Measurements from ENCODE around the gene DNAH3.

The DNAH3 gene

GRCh38 chr16:20901436-20902112, 249.1 kb downstream of the DNAH3 start:
- 0 out of 2 replicates have a peak, but pooled peaks cover 1% of the 10 kb centered on the region for H3K4me1 ChIP-seq (ENCODE audit: control insufficient read depth, insufficient read depth, low read length)
- H3K27ac ChIP-seq (ENCODE audit: low read length), result no peak overlapping the region
- WGBS (ENCODE audit: insufficient coverage, insufficient read length), result no CpG with 5 or more reads among the region's 27 CpGs
- H3K4me3 ChIP-seq (ENCODE audit: low read length), result peak overlapping the region; percentile 86; the same call in 1 of the 2 replicates
- no peaks in the 10 kb centered on the region for H3K27me3 ChIP-seq (ENCODE audit: control insufficient read depth, insufficient read depth, low read length)
- H3K9me3 ChIP-seq (ENCODE audit: control insufficient read depth, insufficient read depth, low read length), result no peaks in the 10 kb centered on the region
- no peaks in the 10 kb centered on the region; the same call in 1 of the 2 replicates for H3K36me3 ChIP-seq (ENCODE audit: control insufficient read depth, insufficient read depth, low read length)
- DNase-seq (ENCODE audit: low read depth, low spot score), result no peak

- Histone ChIP-seq H3K27me3 (ENCODE audit: control insufficient read depth, insufficient read depth, low read length) (no peaks in the 10 kb centered on the region), H3K4me3 (ENCODE audit: low read length) (peak overlapping the region; percentile 86), H3K36me3 (ENCODE audit: control insufficient read depth, insufficient read depth, low read length) (no peaks in the 10 kb centered on the region; the same call in 1 of the 2 replicates), H3K4me1 (ENCODE audit: control insufficient read depth, insufficient read depth, low read length) (0 out of 2 replicates have a peak, but pooled peaks cover 1% of the 10 kb centered on the region), H3K9me3 (ENCODE audit: control insufficient read depth, insufficient read depth, low read length) (no peaks in the 10 kb centered on the region), H3K27ac (ENCODE audit: low read length) (no peak overlapping the region)
- DNase-seq (ENCODE audit: low read depth, low spot score), result no peak
- no CpG with 5 or more reads among the region's 20 CpGs for WGBS (ENCODE audit: insufficient coverage, insufficient read length)
Observed at GRCh38 chr16:20901068-20901435, 249.6 kb downstream of the DNAH3 start.

- WGBS (ENCODE audit: insufficient coverage, insufficient read length), result no CpG with 5 or more reads among the region's 62 CpGs
- no peaks in the 10 kb centered on the region for H3K27me3 ChIP-seq (ENCODE audit: control insufficient read depth, insufficient read depth, low read length)
- no peaks in the 10 kb centered on the region; the same call in 1 of the 2 replicates for H3K36me3 ChIP-seq (ENCODE audit: control insufficient read depth, insufficient read depth, low read length)
- 0 out of 2 replicates have a peak, but pooled peaks cover 1% of the 10 kb centered on the region for H3K4me1 ChIP-seq (ENCODE audit: control insufficient read depth, insufficient read depth, low read length)
- no peaks in the 10 kb centered on the region for H3K9me3 ChIP-seq (ENCODE audit: control insufficient read depth, insufficient read depth, low read length)
- DNase-seq (ENCODE audit: low read depth, low spot score), result peak; percentile 95
- no peak within 1 kb of the TSS for H3K27ac ChIP-seq (ENCODE audit: low read length)
- peak within 1 kb of the TSS; percentile 89 for H3K4me3 ChIP-seq (ENCODE audit: low read length)
Observed at GRCh38 chr16:20900299-20901067, 250.2 kb downstream of the DNAH3 start, which contains the start of the genes DCUN1D3 and LYRM1. TSS of gene DCUN1D3 (minus strand) at chr16:20900358. CDS start at chr16:20862538, 37,820 bp downstream. TSS of gene LYRM1 (plus strand) at chr16:20900771. CDS start at chr16:20915556, 14,785 bp downstream.

- no CpG with 5 or more reads among the region's 23 CpGs for WGBS (ENCODE audit: insufficient coverage, insufficient read length)
- H3K27ac ChIP-seq (ENCODE audit: low read length), result no peak overlapping the region
- H3K27me3 ChIP-seq (ENCODE audit: control insufficient read depth, insufficient read depth, low read length), result no peaks in the 10 kb centered on the region
- DNase-seq (ENCODE audit: low read depth, low spot score), result no peak
- H3K4me1 ChIP-seq (ENCODE audit: control insufficient read depth, insufficient read depth, low read length), result 0 out of 2 replicates have a peak, but pooled peaks cover 1% of the 10 kb centered on the region
- H3K36me3 ChIP-seq (ENCODE audit: control insufficient read depth, insufficient read depth, low read length), result no peaks in the 10 kb centered on the region; the same call in 1 of the 2 replicates
- peak overlapping the region; percentile 89; the same call in 1 of the 2 replicates for H3K4me3 ChIP-seq (ENCODE audit: low read length)
- H3K9me3 ChIP-seq (ENCODE audit: control insufficient read depth, insufficient read depth, low read length), result no peaks in the 10 kb centered on the region
Observed at GRCh38 chr16:20899477-20900298, 251.0 kb downstream of the DNAH3 start.

- no peak for DNase-seq (ENCODE audit: low read depth, low spot score)
- Histone ChIP-seq H3K4me3 (ENCODE audit: low read length) (peak overlapping the region; percentile 89; the same call in 1 of the 2 replicates), H3K27ac (ENCODE audit: low read length) (no peak overlapping the region), H3K9me3 (ENCODE audit: control insufficient read depth, insufficient read depth, low read length) (no peaks in the 10 kb centered on the region), H3K4me1 (ENCODE audit: control insufficient read depth, insufficient read depth, low read length) (0 out of 2 replicates have a peak, but pooled peaks cover 1% of the 10 kb centered on the region), H3K27me3 (ENCODE audit: control insufficient read depth, insufficient read depth, low read length) (no peaks in the 10 kb centered on the region), H3K36me3 (ENCODE audit: control insufficient read depth, insufficient read depth, low read length) (no peaks in the 10 kb centered on the region; the same call in 1 of the 2 replicates)
- WGBS (ENCODE audit: insufficient coverage, insufficient read length), result no CpG with 5 or more reads among the region's 5 CpGs
Observed at GRCh38 chr16:20899071-20899470, 251.6 kb downstream of the DNAH3 start.

GRCh38 chr16:20897922-20898321, 252.7 kb downstream of the DNAH3 start:
- Histone ChIP-seq H3K36me3 (ENCODE audit: control insufficient read depth, insufficient read depth, low read length) (no peaks in the 10 kb centered on the region; the same call in 1 of the 2 replicates), H3K27me3 (ENCODE audit: control insufficient read depth, insufficient read depth, low read length) (no peaks in the 10 kb centered on the region), H3K9me3 (ENCODE audit: control insufficient read depth, insufficient read depth, low read length) (no peaks in the 10 kb centered on the region), H3K27ac (ENCODE audit: low read length) (no peak overlapping the region), H3K4me1 (ENCODE audit: control insufficient read depth, insufficient read depth, low read length) (0 out of 2 replicates have a peak, but pooled peaks cover 1% of the 10 kb centered on the region), H3K4me3 (ENCODE audit: low read length) (no peak overlapping the region)
- WGBS (ENCODE audit: insufficient coverage, insufficient read length), result no CpG with 5 or more reads among the region's 3 CpGs
- DNase-seq (ENCODE audit: low read depth, low spot score), result no peak

- H3K27me3 ChIP-seq (ENCODE audit: control insufficient read depth, insufficient read depth, low read length), result no peaks in the 10 kb centered on the region
- 0 out of 2 replicates have a peak, but pooled peaks cover under 1% of the 10 kb centered on the region for H3K4me1 ChIP-seq (ENCODE audit: control insufficient read depth, insufficient read depth, low read length)
- no peaks in the 10 kb centered on the region; the same call in 1 of the 2 replicates for H3K36me3 ChIP-seq (ENCODE audit: control insufficient read depth, insufficient read depth, low read length)
- H3K4me3 ChIP-seq (ENCODE audit: low read length), result no peak overlapping the region
- no peak for DNase-seq (ENCODE audit: low read depth, low spot score)
- WGBS (ENCODE audit: insufficient coverage, insufficient read length), result no CpG with 5 or more reads among the region's 4 CpGs
- no peaks in the 10 kb centered on the region for H3K9me3 ChIP-seq (ENCODE audit: control insufficient read depth, insufficient read depth, low read length)
- no peak overlapping the region for H3K27ac ChIP-seq (ENCODE audit: low read length)
Observed at GRCh38 chr16:20897253-20897897, 253.3 kb downstream of the DNAH3 start.

GRCh38 chr16:20894388-20894787, 256.3 kb downstream of the DNAH3 start:
- Histone ChIP-seq H3K27ac (ENCODE audit: low read length) (no peak overlapping the region), H3K36me3 (ENCODE audit: control insufficient read depth, insufficient read depth, low read length) (no peaks in the 10 kb centered on the region; the same call in 1 of the 2 replicates), H3K4me3 (ENCODE audit: low read length) (no peak overlapping the region), H3K27me3 (ENCODE audit: control insufficient read depth, insufficient read depth, low read length) (no peaks in the 10 kb centered on the region), H3K4me1 (ENCODE audit: control insufficient read depth, insufficient read depth, low read length) (no peaks in the 10 kb centered on the region), H3K9me3 (ENCODE audit: control insufficient read depth, insufficient read depth, low read length) (no peaks in the 10 kb centered on the region)
- DNase-seq (ENCODE audit: low read depth, low spot score), result no peak
- no CpG with 5 or more reads among the region's 2 CpGs for WGBS (ENCODE audit: insufficient coverage, insufficient read length)

GRCh38 chr16:20889625-20890275, 260.9 kb downstream of the DNAH3 start:
- H3K27ac ChIP-seq (ENCODE audit: low read length), result no peak overlapping the region
- no peaks in the 10 kb centered on the region for H3K9me3 ChIP-seq (ENCODE audit: control insufficient read depth, insufficient read depth, low read length)
- no peaks in the 10 kb centered on the region for H3K4me1 ChIP-seq (ENCODE audit: control insufficient read depth, insufficient read depth, low read length)
- DNase-seq (ENCODE audit: low read depth, low spot score), result no peak
- no peak overlapping the region for H3K4me3 ChIP-seq (ENCODE audit: low read length)
- no CpG with 5 or more reads among the region's 4 CpGs for WGBS (ENCODE audit: insufficient coverage, insufficient read length)
- no peaks in the 10 kb centered on the region for H3K36me3 ChIP-seq (ENCODE audit: control insufficient read depth, insufficient read depth, low read length)
- no peaks in the 10 kb centered on the region for H3K27me3 ChIP-seq (ENCODE audit: control insufficient read depth, insufficient read depth, low read length)
